Neutrophil (primary cell): ENCODE data around the gene GSTK1.

Experiments
- H3K27ac ChIP-seq: fragments of 200-600 bp; sonication (generic); 2 replicates; pipeline ENCODE4 v1.5.1; 2016; ENCODE audit warnings: mild to moderate bottlenecking, moderate library complexity
- H3K27me3 ChIP-seq: fragments of 200-600 bp; sonication (generic); 2 replicates; pipeline ENCODE4 v1.6.0; 2016; ENCODE audit warnings: mild to moderate bottlenecking
- H3K36me3 ChIP-seq: fragments of 200-600 bp; sonication (generic); 2 replicates; pipeline ENCODE4 v1.5.1; 2017
- H3K4me1 ChIP-seq, 2 experiments: fragments of 200-600 bp in 1 of 2; sonication (generic) in 1 of 2; 1 replicate in 1 of 2; 2 replicates in 1 of 2; pipeline versions ENCODE4 v1.5.1 to v1.6.1; 2013 to 2016; ENCODE audit warnings: low read depth in 1 of 2, low read length in 1 of 2, mild to moderate bottlenecking in 1 of 2, moderate library complexity in 1 of 2; ENCODE audit not compliant: control insufficient read depth in 1 of 2, insufficient read depth in 1 of 2
- H3K4me3 ChIP-seq, 2 experiments: fragments of 200-600 bp in 1 of 2; sonication (generic) in 1 of 2; 1 replicate in 1 of 2; 2 replicates in 1 of 2; pipeline ENCODE4 v1.5.1; 2013 to 2016; ENCODE audit warnings: low read depth in 1 of 2, low read length in 1 of 2, mild to moderate bottlenecking in 1 of 2, moderate library complexity in 1 of 2
- H3K9me3 ChIP-seq: fragments of 200-600 bp; sonication (generic); 2 replicates; pipeline ENCODE4 v1.5.1; 2016
- CTCF ChIP-seq: fragments of 200-600 bp; sonication (generic); IDR thresholded peaks from 2 replicates; pipeline ENCODE4 v1.5.1; 2016; ENCODE audit warnings: antibody characterized with exemption

The GSTK1 gene

GRCh38 chr7:143271240-143271639, 8.0 kb downstream of the GSTK1 start:
- Histone ChIP-seq H3K27me3 (no peaks in the 10 kb centered on the region), H3K9me3 (no peaks in the 10 kb centered on the region), H3K36me3 (peaks cover 34% of the 10 kb centered on the region), H3K4me1 (no peaks in the 10 kb centered on the region), H3K27ac (no peak overlapping the region), H3K4me3 (no peak overlapping the region)
- no peak for TF ChIP-seq CTCF

- no peaks in the 10 kb centered on the region for H3K4me1 ChIP-seq
- no peaks in the 10 kb centered on the region for H3K27me3 ChIP-seq
- TF ChIP-seq CTCF: no peak
- H3K36me3 ChIP-seq: peaks cover 26% of the 10 kb centered on the region
- H3K9me3 ChIP-seq: no peaks in the 10 kb centered on the region
- no peak overlapping the region for H3K27ac ChIP-seq
- H3K4me3 ChIP-seq: no peak overlapping the region
These were observed 9.6 kb downstream of the GSTK1 start for GRCh38 chr7:143272871-143273270.

- no peak overlapping the region for H3K27ac ChIP-seq
- H3K4me1 ChIP-seq: no peaks in the 10 kb centered on the region
- no peak overlapping the region for H3K4me3 ChIP-seq
- H3K36me3 ChIP-seq: no peaks in the 10 kb centered on the region
- TF ChIP-seq CTCF: no peak
- no peaks in the 10 kb centered on the region for H3K9me3 ChIP-seq
- no peaks in the 10 kb centered on the region for H3K27me3 ChIP-seq
These were observed 16.2 kb downstream of the GSTK1 start for GRCh38 chr7:143279186-143280098.

GRCh38 chr7:143280160-143280559, 16.9 kb downstream of the GSTK1 start:
- Histone ChIP-seq H3K27me3 (no peaks in the 10 kb centered on the region), H3K4me3 (no peak overlapping the region), H3K9me3 (no peaks in the 10 kb centered on the region), H3K36me3 (no peaks in the 10 kb centered on the region), H3K27ac (no peak overlapping the region), H3K4me1 (no peaks in the 10 kb centered on the region)
- no peak for TF ChIP-seq CTCF

GRCh38 chr7:143280566-143280965, 17.3 kb downstream of the GSTK1 start:
- no peaks in the 10 kb centered on the region for H3K9me3 ChIP-seq
- no peak overlapping the region for H3K4me3 ChIP-seq
- H3K4me1 ChIP-seq: no peaks in the 10 kb centered on the region
- no peak for TF ChIP-seq CTCF
- no peak overlapping the region for H3K27ac ChIP-seq
- no peaks in the 10 kb centered on the region for H3K36me3 ChIP-seq
- H3K27me3 ChIP-seq: no peaks in the 10 kb centered on the region
